Muscle of leg (tissue), 11 donors: ENCODE results near the gene DRD4. TPM values are rescaled to one million over a fixed set of nuclear protein-coding genes. Genes with fewer than 3 reads are reported as not detected.

Source experiments
- DNase-seq: peaks from one replicate; pipeline ENCODE4 v3.0.0; 2013
- H3K27ac ChIP-seq: one replicate; pipeline ENCODE4 v1.5.1; 2013; ENCODE audit warnings: mild to moderate bottlenecking, low read length, control low read depth
- H3K27me3 ChIP-seq: one replicate; pipeline ENCODE4 v1.6.1; 2013; ENCODE audit warnings: low read length; ENCODE audit not compliant: control insufficient read depth, insufficient read depth
- H3K36me3 ChIP-seq: one replicate; pipeline ENCODE4 v1.6.1; 2013; ENCODE audit warnings: low read length; ENCODE audit not compliant: control insufficient read depth, insufficient read depth
- H3K4me1 ChIP-seq: one replicate; pipeline ENCODE4 v1.6.1; 2013; ENCODE audit warnings: low read length; ENCODE audit not compliant: control insufficient read depth, insufficient read depth
- H3K4me3 ChIP-seq: one replicate; pipeline ENCODE4 v1.5.1; 2013; ENCODE audit warnings: low read length, control low read depth
- H3K9me3 ChIP-seq: replicated peaks from 2 replicates; pipeline ENCODE4 v1.6.1; 2013; ENCODE audit warnings: low read depth, low read length; ENCODE audit not compliant: control insufficient read depth
- WGBS: methylation state at CpG from one replicate; pipeline ENCODE4 v1.1.5; 2013; ENCODE audit warnings: missing lambda C conversion rate; ENCODE audit not compliant: insufficient coverage; 5-methylcytosine and 5-hydroxymethylcytosine counted together
- polyA plus RNA-seq, 8 donors: library from polyadenylated mRNA; unstranded; fragments of 120-200 nt; gene quantifications; one replicate each; pipeline versions ENCODE4 v1.2.1 to v1.2.3, GENCODE V29; 2013; ENCODE audit warnings: inconsistent platforms in 1 of 8, low replicate concordance in 1 of 8; ENCODE audit not compliant: insufficient read length in 8 of 8, insufficient read depth in 1 of 8
- total RNA-seq: library from RNA; stranded (reverse); fragments of 120-200 nt; gene quantifications from one replicate; pipeline ENCODE4 v1.2.4, GENCODE V29; 2013

DRD4 gene
- total and polyA plus RNA-seq, 9 donors = 0.18 to 2.0 (median 0.77) TPM

GRCh38 chr11:609341-609811 is 27.7 kb upstream of the DRD4 start:
- Histone ChIP-seq H3K27ac (no peak overlapping the region), H3K27me3 (no peaks in the 10 kb centered on the region), H3K4me1 (peaks cover 31% of the 10 kb centered on the region), H3K9me3 (no peaks in the 10 kb centered on the region), H3K4me3 (no peak overlapping the region), H3K36me3 (peaks cover 93% of the 10 kb centered on the region)
- WGBS = 91% methylated on average over 28 of the region's 28 CpGs
- no peak for DNase-seq

- Histone ChIP-seq H3K27me3 (no peaks in the 10 kb centered on the region), H3K9me3 (no peaks in the 10 kb centered on the region), H3K4me3 (no peak overlapping the region), H3K36me3 (peaks cover 90% of the 10 kb centered on the region), H3K27ac (no peak overlapping the region), H3K4me1 (peaks cover 40% of the 10 kb centered on the region)
- WGBS = 87% methylated on average over 14 of the region's 18 CpGs
- no peak for DNase-seq
Observed at GRCh38 chr11:610146-610801, 26.8 kb upstream of the DRD4 start.

- Histone ChIP-seq H3K4me1 (peaks cover 45% of the 10 kb centered on the region), H3K27ac (peak overlapping the region; percentile 95), H3K27me3 (no peaks in the 10 kb centered on the region), H3K9me3 (no peaks in the 10 kb centered on the region), H3K4me3 (no peak overlapping the region), H3K36me3 (peaks cover 79% of the 10 kb centered on the region)
- WGBS = 89% methylated on average over 38 of the region's 49 CpGs
- DNase-seq = no peak
Observed at GRCh38 chr11:611001-611996, 25.8 kb upstream of the DRD4 start.

GRCh38 chr11:612201-612960 is 24.7 kb upstream of the DRD4 start:
- WGBS = 46% methylated on average over 25 of the region's 27 CpGs
- H3K36me3 ChIP-seq = peaks cover 70% of the 10 kb centered on the region
- no peaks in the 10 kb centered on the region for H3K9me3 ChIP-seq
- no peaks in the 10 kb centered on the region for H3K27me3 ChIP-seq
- DNase-seq = peak; percentile 83
- peaks cover 47% of the 10 kb centered on the region for H3K4me1 ChIP-seq
- peak overlapping the region; percentile 95 for H3K27ac ChIP-seq
- no peak overlapping the region for H3K4me3 ChIP-seq

GRCh38 chr11:612961-613300 is 24.1 kb upstream of the DRD4 start:
- H3K4me1 ChIP-seq = peaks cover 47% of the 10 kb centered on the region
- no peak for DNase-seq
- H3K9me3 ChIP-seq = no peaks in the 10 kb centered on the region
- no peaks in the 10 kb centered on the region for H3K27me3 ChIP-seq
- peaks cover 65% of the 10 kb centered on the region for H3K36me3 ChIP-seq
- H3K27ac ChIP-seq = peak overlapping the region; percentile 95
- H3K4me3 ChIP-seq = no peak overlapping the region
- WGBS = 92% methylated on average over 9 of the region's 10 CpGs

GRCh38 chr11:613369-613968 is 23.6 kb upstream of the DRD4 start:
- DNase-seq = no peak
- WGBS = 54% methylated on average over 27 of the region's 36 CpGs
- Histone ChIP-seq H3K27me3 (no peaks in the 10 kb centered on the region), H3K36me3 (peaks cover 62% of the 10 kb centered on the region), H3K27ac (peak overlapping the region; percentile 95), H3K4me3 (peak overlapping the region; percentile 91), H3K4me1 (peaks cover 47% of the 10 kb centered on the region), H3K9me3 (no peaks in the 10 kb centered on the region)

GRCh38 chr11:614021-614622 is 22.9 kb upstream of the DRD4 start:
- Histone ChIP-seq H3K4me1 (peaks cover 47% of the 10 kb centered on the region), H3K36me3 (peaks cover 56% of the 10 kb centered on the region), H3K27me3 (no peaks in the 10 kb centered on the region), H3K4me3 (peak overlapping the region; percentile 91), H3K27ac (peak overlapping the region; percentile 82), H3K9me3 (no peaks in the 10 kb centered on the region)
- 62% methylated on average over 8 of the region's 14 CpGs for WGBS
- no peak for DNase-seq

- peak overlapping the region; percentile 97 for H3K27ac ChIP-seq
- H3K36me3 ChIP-seq = peaks cover 55% of the 10 kb centered on the region
- peaks cover 47% of the 10 kb centered on the region for H3K4me1 ChIP-seq
- WGBS = 63% methylated on average over 66 of the region's 68 CpGs
- DNase-seq = no peak
- H3K9me3 ChIP-seq = no peaks in the 10 kb centered on the region
- H3K27me3 ChIP-seq = no peaks in the 10 kb centered on the region
- peak overlapping the region; percentile 91 for H3K4me3 ChIP-seq
Observed at GRCh38 chr11:614623-615503, 22.2 kb upstream of the DRD4 start.
